Measurements from ENCODE around the gene IZUMO1R.

DNA sequence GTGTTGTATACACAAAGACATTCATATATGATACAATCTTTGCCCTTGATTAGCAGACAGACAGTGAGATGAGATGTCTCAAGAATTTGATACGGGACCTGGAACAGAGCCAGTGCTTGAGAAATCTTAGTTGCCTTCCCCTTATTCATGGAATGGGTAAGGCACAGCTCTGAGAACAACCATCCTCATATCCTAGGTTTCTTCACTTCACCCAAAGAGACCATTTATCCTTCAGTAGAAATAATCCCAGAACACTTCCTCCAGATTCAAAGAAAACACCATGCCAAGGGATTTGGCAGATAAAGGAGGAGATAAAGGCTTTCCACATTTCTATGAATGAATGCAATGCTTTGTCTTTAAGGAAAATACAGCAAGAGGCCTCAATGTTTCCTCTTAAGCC lies 8.8 kb upstream of the IZUMO1R start:
- TF ChIP-seq CTCF (conservative IDR thresholded peaks at IDR 0.05) (no peak), EZH2 (IDR thresholded peaks at IDR 0.05; ENCODE audit: low read depth) (no peak)
